Fibroblast of lung (primary cell): ENCODE measurements around the gene ELOVL1. TPM values are rescaled to one million over a fixed set of nuclear protein-coding genes. Genes with fewer than 3 reads are reported as not detected.

Source experiments
- DNase-seq, 2 donors: peaks; one replicate each; pipeline versions ENCODE4 v3.0.0 to v3.0.0-alpha.2; 2010; ENCODE audit warnings: low read depth in 2 of 2
- H2AFZ ChIP-seq: 2 replicates; pipeline ENCODE4 v1.5.1; 2012; ENCODE audit warnings: low read length, control low read depth, inconsistent platforms
- H3K27ac ChIP-seq: 2 replicates; pipeline ENCODE4 v1.5.1; 2011; ENCODE audit warnings: low read length, control low read depth; ENCODE audit not compliant: insufficient read depth
- H3K27me3 ChIP-seq: 2 replicates; pipeline ENCODE4 v1.5.1; 2011; ENCODE audit warnings: mild to moderate bottlenecking, low read length; ENCODE audit not compliant: control insufficient read depth, insufficient read depth
- H3K36me3 ChIP-seq: 2 replicates; pipeline ENCODE4 v1.5.1; 2011; ENCODE audit warnings: low read length; ENCODE audit not compliant: control insufficient read depth, insufficient read depth
- H3K4me1 ChIP-seq: 2 replicates; pipeline ENCODE4 v1.5.1; 2011; ENCODE audit warnings: low read length; ENCODE audit not compliant: control insufficient read depth, insufficient read depth; ENCODE audit errors: extremely low read depth
- H3K4me2 ChIP-seq: 2 replicates; pipeline ENCODE4 v1.5.1; 2011; ENCODE audit warnings: low read length, control low read depth; ENCODE audit not compliant: insufficient read depth; ENCODE audit errors: extremely low read depth
- H3K4me3 ChIP-seq, 4 experiments: fragments of 200-600 bp in 1 of 4; sonication (generic) in 1 of 4; replicated peaks in 1 of 4; 2 replicates each; pipeline ENCODE4 v1.5.1; 2011 to 2016; ENCODE audit warnings: low read length in 4 of 4, low read depth in 3 of 4, mild to moderate bottlenecking in 3 of 4, control low read depth in 2 of 4, inconsistent platforms in 1 of 4, mixed read lengths in 1 of 4; ENCODE audit not compliant: insufficient read depth in 1 of 4; ENCODE audit errors: control extremely low read depth in 1 of 4
- H3K79me2 ChIP-seq: 2 replicates; pipeline ENCODE4 v1.5.1; 2012; ENCODE audit warnings: mild to moderate bottlenecking, low read length, inconsistent platforms; ENCODE audit not compliant: control insufficient read depth, insufficient read depth
- H3K9ac ChIP-seq: 2 replicates; pipeline ENCODE4 v1.5.1; 2011; ENCODE audit warnings: mild to moderate bottlenecking, low read length, control low read depth; ENCODE audit not compliant: insufficient read depth
- H3K9me3 ChIP-seq: 2 replicates; pipeline ENCODE4 v1.5.1; 2012; ENCODE audit warnings: low read depth, low read length; ENCODE audit not compliant: control insufficient read depth, insufficient read depth
- H4K20me1 ChIP-seq: 2 replicates; pipeline ENCODE4 v1.5.1; 2011; ENCODE audit warnings: low read length; ENCODE audit not compliant: control insufficient read depth, insufficient read depth; ENCODE audit errors: extremely low read depth
- EZH2 ChIP-seq: IDR thresholded peaks from 2 replicates; pipeline ENCODE4 v1.5.1; 2012; ENCODE audit warnings: low read length, control low read depth, mild to moderate bottlenecking; ENCODE audit errors: missing control alignments
- polyA plus RNA-seq, 2 donors: library from polyadenylated mRNA; depleted of rRNA in 1 of 2; stranded (reverse) in 1 of 2; unstranded in 1 of 2; fragments of >200 nt; gene quantifications; 2 replicates each; pipeline ENCODE4 v1.2.1, GENCODE V29; 2011 to 2012; ENCODE audit warnings: missing spikeins in 1 of 2
- total RNA-seq: library from RNA; depleted of rRNA; stranded (reverse); fragments of >200 nt; gene quantifications from 2 replicates; pipeline ENCODE4 v1.2.1, GENCODE V29; 2014
- TF ChIP-seq, protein P1 (sequence below), 2 donors: IDR thresholded peaks in 1 of 2; conservative IDR thresholded peaks in 1 of 2; 1 replicate in 1 of 2; 2 replicates in 1 of 2; pipeline ENCODE4 v1.5.1; 2011 to 2012; ENCODE audit warnings: low read length in 2 of 2, control low read depth in 1 of 2, inconsistent platforms in 1 of 2, low read depth in 1 of 2, mild to moderate bottlenecking in 1 of 2

The ELOVL1 gene
- total and polyA plus RNA-seq, 2 donors (not counting 1 experiment from before 2014, with no cell fraction given) = 65.2 to 172 TPM

DNA sequence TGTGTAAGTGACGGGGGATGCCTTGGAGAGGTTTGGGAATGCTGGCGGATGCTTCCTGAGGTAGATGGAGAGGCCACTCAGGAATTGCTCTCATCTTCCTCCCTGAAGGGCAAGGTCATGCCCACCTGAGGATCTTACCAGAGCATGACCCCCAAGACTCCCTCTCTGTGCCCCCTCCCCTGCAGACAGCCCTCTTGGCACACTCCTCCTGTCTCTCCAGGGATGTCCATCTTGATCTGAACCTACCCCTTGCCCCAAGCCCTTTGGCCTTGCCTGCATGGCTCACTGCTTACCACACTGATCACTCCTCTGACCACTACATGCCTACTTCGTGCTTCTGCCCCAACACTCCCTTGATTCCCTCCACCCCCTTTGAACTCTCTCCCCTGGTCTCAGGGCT lies 48.0 kb downstream of the ELOVL1 start:
- no peak for TF ChIP-seq EZH2
- TF ChIP-seq, protein P1, sequence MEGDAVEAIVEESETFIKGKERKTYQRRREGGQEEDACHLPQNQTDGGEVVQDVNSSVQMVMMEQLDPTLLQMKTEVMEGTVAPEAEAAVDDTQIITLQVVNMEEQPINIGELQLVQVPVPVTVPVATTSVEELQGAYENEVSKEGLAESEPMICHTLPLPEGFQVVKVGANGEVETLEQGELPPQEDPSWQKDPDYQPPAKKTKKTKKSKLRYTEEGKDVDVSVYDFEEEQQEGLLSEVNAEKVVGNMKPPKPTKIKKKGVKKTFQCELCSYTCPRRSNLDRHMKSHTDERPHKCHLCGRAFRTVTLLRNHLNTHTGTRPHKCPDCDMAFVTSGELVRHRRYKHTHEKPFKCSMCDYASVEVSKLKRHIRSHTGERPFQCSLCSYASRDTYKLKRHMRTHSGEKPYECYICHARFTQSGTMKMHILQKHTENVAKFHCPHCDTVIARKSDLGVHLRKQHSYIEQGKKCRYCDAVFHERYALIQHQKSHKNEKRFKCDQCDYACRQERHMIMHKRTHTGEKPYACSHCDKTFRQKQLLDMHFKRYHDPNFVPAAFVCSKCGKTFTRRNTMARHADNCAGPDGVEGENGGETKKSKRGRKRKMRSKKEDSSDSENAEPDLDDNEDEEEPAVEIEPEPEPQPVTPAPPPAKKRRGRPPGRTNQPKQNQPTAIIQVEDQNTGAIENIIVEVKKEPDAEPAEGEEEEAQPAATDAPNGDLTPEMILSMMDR (conservative IDR thresholded peaks at IDR 0.05 in 1 of 2, IDR thresholded peaks at IDR 0.05 in 1 of 2; ENCODE audit: low read depth in 1 of 2, low read length in 2 of 2) = no peak
- no peak overlapping the region for H3K4me3 ChIP-seq
- no peaks in the 10 kb centered on the region for H3K79me2 ChIP-seq
- H4K20me1 ChIP-seq = no peaks in the 10 kb centered on the region
- no peak overlapping the region for H3K9ac ChIP-seq
- H3K27ac ChIP-seq = no peak overlapping the region
- no peaks in the 10 kb centered on the region for H3K4me1 ChIP-seq
- H3K4me2 ChIP-seq = no peak overlapping the region
- H3K27me3 ChIP-seq = no peaks in the 10 kb centered on the region
- no peaks in the 10 kb centered on the region for H3K9me3 ChIP-seq
- DNase-seq = no peak
- no peak overlapping the region for H2AFZ ChIP-seq
- no peaks in the 10 kb centered on the region for H3K36me3 ChIP-seq

DNA sequence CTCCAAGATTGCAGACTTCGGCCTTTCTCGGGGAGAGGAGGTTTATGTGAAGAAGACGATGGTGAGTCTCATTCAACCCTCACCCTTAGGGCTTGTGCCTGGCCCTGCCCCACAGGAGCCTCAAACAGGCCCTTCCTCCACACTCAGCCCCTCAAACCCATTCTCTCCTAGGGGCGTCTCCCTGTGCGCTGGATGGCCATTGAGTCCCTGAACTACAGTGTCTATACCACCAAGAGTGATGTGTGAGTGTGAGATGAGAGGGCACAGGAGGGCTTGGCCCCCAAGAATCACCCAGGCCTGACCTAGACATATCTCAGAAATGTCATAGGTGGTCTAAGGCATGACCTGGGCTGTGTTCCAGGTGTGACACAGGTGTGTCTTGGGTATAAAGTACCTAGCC lies 48.5 kb downstream of the ELOVL1 start:
- no peak for DNase-seq
- Histone ChIP-seq H3K4me2 (no peak overlapping the region), H3K4me1 (no peaks in the 10 kb centered on the region), H3K9ac (no peak overlapping the region), H3K27ac (no peak overlapping the region), H3K79me2 (no peaks in the 10 kb centered on the region), H3K4me3 (no peak overlapping the region), H3K36me3 (no peaks in the 10 kb centered on the region), H2AFZ (no peak overlapping the region), H4K20me1 (no peaks in the 10 kb centered on the region), H3K27me3 (no peaks in the 10 kb centered on the region), H3K9me3 (no peaks in the 10 kb centered on the region)
- TF ChIP-seq EZH2 = no peak
- TF ChIP-seq, protein P1 (conservative IDR thresholded peaks at IDR 0.05 in 1 of 2, IDR thresholded peaks at IDR 0.05 in 1 of 2; ENCODE audit: low read depth in 1 of 2, low read length in 2 of 2) = no peak

DNA sequence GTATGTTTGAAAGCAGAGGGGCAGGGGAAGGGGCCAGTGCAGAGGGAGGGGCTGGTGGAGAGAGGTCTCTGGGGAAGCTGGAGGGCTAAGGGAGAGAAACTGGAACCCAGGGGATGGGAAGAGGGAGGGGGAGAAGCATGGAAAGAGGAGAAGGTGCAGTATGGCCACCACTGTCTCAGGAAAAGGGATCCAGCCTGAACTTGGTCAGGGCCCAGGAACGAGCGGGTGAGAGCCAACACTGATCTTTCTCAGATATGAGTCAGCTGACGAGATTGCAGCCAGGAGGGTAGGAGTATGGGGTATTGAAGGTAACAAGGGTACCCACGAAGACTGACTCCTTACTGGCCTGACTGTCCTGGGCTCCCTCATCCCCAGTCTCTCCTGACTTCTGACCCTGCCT lies 49.0 kb downstream of the ELOVL1 start:
- no peaks in the 10 kb centered on the region for H3K36me3 ChIP-seq
- peak in 1 of 2 donors; percentile 25 for DNase-seq
- H3K9ac ChIP-seq = no peak overlapping the region
- TF ChIP-seq, protein P1 (conservative IDR thresholded peaks at IDR 0.05 in 1 of 2, IDR thresholded peaks at IDR 0.05 in 1 of 2; ENCODE audit: low read depth in 1 of 2, low read length in 2 of 2) = no peak
- no peak for TF ChIP-seq EZH2
- H2AFZ ChIP-seq = no peak overlapping the region
- no peak overlapping the region for H3K4me2 ChIP-seq
- H3K27me3 ChIP-seq = no peaks in the 10 kb centered on the region
- H3K4me1 ChIP-seq = no peaks in the 10 kb centered on the region
- no peaks in the 10 kb centered on the region for H3K9me3 ChIP-seq
- no peaks in the 10 kb centered on the region for H3K79me2 ChIP-seq
- no peak overlapping the region for H3K4me3 ChIP-seq
- no peaks in the 10 kb centered on the region for H4K20me1 ChIP-seq
- no peak overlapping the region for H3K27ac ChIP-seq
